Left renal pelvis (tissue), 4 donors: ENCODE measurements around the gene GSTCD. TPM values are rescaled to one million over a fixed set of nuclear protein-coding genes. Genes with fewer than 3 reads are reported as not detected.
"Not testable (repeated sequence)": the region's sequence is repeated elsewhere in the genome, so short reads cannot be mapped to it uniquely, and the experiment has no call there.

ENCODE experiments used
- DNase-seq, 4 donors: peaks; one replicate each; pipeline ENCODE4 v3.0.0-alpha.2; 2013; ENCODE audit warnings: low read depth in 4 of 4, low spot score in 3 of 4
- polyA plus RNA-seq, 4 donors: library from polyadenylated mRNA; unstranded; fragments of 120-200 nt; gene quantifications; one replicate each; pipeline ENCODE4 v1.2.1, GENCODE V29; 2013; ENCODE audit not compliant: insufficient read length in 4 of 4

GSTCD gene
- polyA plus RNA-seq, 4 donors = 11.2 to 18.6 (median 17.8) TPM

GRCh38 chr4:105797225-105797624 is 88.6 kb downstream of the GSTCD start:
- DNase-seq = no peak

- DNase-seq = no peak
Measured at GRCh38 chr4:105805501-105806120, 97.0 kb downstream of the GSTCD start.

GRCh38 chr4:105807496-105807895 is 98.9 kb downstream of the GSTCD start:
- no peak for DNase-seq

GRCh38 chr4:105808030-105808749 is 99.6 kb downstream of the GSTCD start:
- DNase-seq = no peak

GRCh38 chr4:105808750-105809041 is 100.1 kb downstream of the GSTCD start:
- no peak for DNase-seq

GRCh38 chr4:105815701-105816100 is 107.1 kb downstream of the GSTCD start:
- no peak for DNase-seq

GRCh38 chr4:105822061-105822460 is 113.5 kb downstream of the GSTCD start:
- DNase-seq = no peak

GRCh38 chr4:105828074-105828473 is 119.5 kb downstream of the GSTCD start:
- DNase-seq = no peak

- no peak for DNase-seq
Measured at GRCh38 chr4:105831189-105831588, 122.6 kb downstream of the GSTCD start.

- no peak for DNase-seq
Measured at GRCh38 chr4:105835177-105835576, 126.6 kb downstream of the GSTCD start.

GRCh38 chr4:105836537-105836936 is 128.0 kb downstream of the GSTCD start:
- no peak for DNase-seq

- no peak for DNase-seq
Measured at GRCh38 chr4:105837037-105837436, 128.5 kb downstream of the GSTCD start.

- no peak for DNase-seq
Measured at GRCh38 chr4:105838082-105838481, 129.5 kb downstream of the GSTCD start.

GRCh38 chr4:105840426-105841174 is 132.0 kb downstream of the GSTCD start:
- no peak for DNase-seq

- no peak for DNase-seq
Measured at GRCh38 chr4:105843941-105844340, 135.4 kb downstream of the GSTCD start.

GRCh38 chr4:105845559-105845958 is 137.0 kb downstream of the GSTCD start:
- no peak for DNase-seq

- DNase-seq = not testable (repeated sequence)
Measured at GRCh38 chr4:105848359-105848758, 139.8 kb downstream of the GSTCD start.

GRCh38 chr4:105851196-105851595 is 142.6 kb downstream of the GSTCD start:
- no peak for DNase-seq

GRCh38 chr4:105852230-105852629 is 143.6 kb downstream of the GSTCD start:
- DNase-seq = not testable (repeated sequence)

GRCh38 chr4:105858466-105859040 is 150.0 kb downstream of the GSTCD start:
- DNase-seq = no peak

- DNase-seq = no peak
Measured at GRCh38 chr4:105859233-105859632, 150.6 kb downstream of the GSTCD start.

GRCh38 chr4:105870963-105871362 is 162.4 kb downstream of the GSTCD start:
- no peak for DNase-seq
